GM06990 (cell line): ENCODE results near the gene KIF17.

Experiments
- DNase-seq: peaks from one replicate; pipeline ENCODE4 v3.0.0-alpha.2; 2011; ENCODE audit not compliant: insufficient read length; ENCODE audit errors: extremely low read depth
- H3K27me3 ChIP-seq: replicated peaks from 2 replicates; pipeline ENCODE4 v1.6.0; 2011; ENCODE audit warnings: low read length; ENCODE audit not compliant: control insufficient read depth, insufficient read depth
- H3K36me3 ChIP-seq: 2 replicates; pipeline ENCODE4 v1.5.1; 2011; ENCODE audit warnings: low read length; ENCODE audit not compliant: control insufficient read depth, insufficient read depth
- H3K4me3 ChIP-seq: replicated peaks from 2 replicates; pipeline ENCODE4 v1.5.1; 2011; ENCODE audit warnings: low read depth, mild to moderate bottlenecking, control low read depth, low read length
- TF ChIP-seq, protein P1 (sequence below): IDR thresholded peaks from 2 replicates; pipeline ENCODE4 v1.5.1; 2011; ENCODE audit warnings: low read length, control low read depth, mild to moderate bottlenecking, inconsistent platforms; ENCODE audit not compliant: insufficient read depth, poor library complexity, severe bottlenecking

The KIF17 gene

GRCh38 chr1:20632386-20632785, 85.4 kb downstream of the KIF17 start:
- no peak overlapping the region for H3K4me3 ChIP-seq
- DNase-seq, result no peak
- TF ChIP-seq, protein P1, sequence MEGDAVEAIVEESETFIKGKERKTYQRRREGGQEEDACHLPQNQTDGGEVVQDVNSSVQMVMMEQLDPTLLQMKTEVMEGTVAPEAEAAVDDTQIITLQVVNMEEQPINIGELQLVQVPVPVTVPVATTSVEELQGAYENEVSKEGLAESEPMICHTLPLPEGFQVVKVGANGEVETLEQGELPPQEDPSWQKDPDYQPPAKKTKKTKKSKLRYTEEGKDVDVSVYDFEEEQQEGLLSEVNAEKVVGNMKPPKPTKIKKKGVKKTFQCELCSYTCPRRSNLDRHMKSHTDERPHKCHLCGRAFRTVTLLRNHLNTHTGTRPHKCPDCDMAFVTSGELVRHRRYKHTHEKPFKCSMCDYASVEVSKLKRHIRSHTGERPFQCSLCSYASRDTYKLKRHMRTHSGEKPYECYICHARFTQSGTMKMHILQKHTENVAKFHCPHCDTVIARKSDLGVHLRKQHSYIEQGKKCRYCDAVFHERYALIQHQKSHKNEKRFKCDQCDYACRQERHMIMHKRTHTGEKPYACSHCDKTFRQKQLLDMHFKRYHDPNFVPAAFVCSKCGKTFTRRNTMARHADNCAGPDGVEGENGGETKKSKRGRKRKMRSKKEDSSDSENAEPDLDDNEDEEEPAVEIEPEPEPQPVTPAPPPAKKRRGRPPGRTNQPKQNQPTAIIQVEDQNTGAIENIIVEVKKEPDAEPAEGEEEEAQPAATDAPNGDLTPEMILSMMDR, result no peak
- H3K27me3 ChIP-seq, result no peaks in the 10 kb centered on the region
- H3K36me3 ChIP-seq, result no peaks in the 10 kb centered on the region

DNA sequence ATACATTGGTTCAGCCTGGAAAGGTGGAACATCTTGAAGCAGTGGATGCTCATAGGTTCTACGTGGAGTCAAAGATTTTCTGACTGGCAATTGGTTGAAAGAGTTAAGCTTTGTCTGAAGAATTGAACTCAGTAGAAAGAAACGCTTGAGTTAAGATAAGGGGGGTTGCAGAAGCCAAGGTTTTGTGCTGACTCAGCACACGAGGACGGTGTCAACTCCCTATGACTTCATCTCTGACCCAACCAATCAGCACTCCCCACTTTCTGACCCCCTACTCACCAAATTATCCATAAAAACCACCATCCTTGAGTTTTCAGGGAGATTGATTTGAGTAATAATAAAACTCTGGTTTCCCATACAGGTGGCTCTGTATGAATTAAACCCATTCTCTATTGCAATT, 87.1 kb downstream of the KIF17 start:
- Histone ChIP-seq H3K36me3 (no peaks in the 10 kb centered on the region), H3K4me3 (no peak overlapping the region), H3K27me3 (no peaks in the 10 kb centered on the region)
- TF ChIP-seq, protein P1, result no peak
- no peak for DNase-seq

- Histone ChIP-seq H3K27me3 (no peaks in the 10 kb centered on the region), H3K36me3 (no peaks in the 10 kb centered on the region), H3K4me3 (no peak overlapping the region)
- TF ChIP-seq, protein P1, result no peak
- no peak for DNase-seq
Observed at GRCh38 chr1:20626524-20626923, 91.3 kb downstream of the KIF17 start.

DNA sequence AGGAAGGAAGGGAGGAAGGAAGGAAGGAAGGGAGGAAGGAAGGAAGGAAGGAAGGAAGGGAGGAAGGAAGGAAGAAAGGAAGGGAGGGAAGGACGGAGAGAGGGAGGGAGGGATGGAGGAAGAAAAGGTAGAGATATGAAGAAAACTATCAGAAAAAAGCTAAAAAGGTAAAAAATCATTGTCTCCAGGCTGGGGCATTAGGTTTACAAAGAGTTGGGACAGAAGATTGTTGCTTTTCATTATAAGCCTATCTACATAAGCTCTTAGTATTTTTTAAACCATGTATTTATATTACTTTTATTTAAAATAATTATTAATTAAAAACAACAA, 91.7 kb downstream of the KIF17 start:
- Histone ChIP-seq H3K27me3 (no peaks in the 10 kb centered on the region), H3K4me3 (no peak overlapping the region), H3K36me3 (no peaks in the 10 kb centered on the region)
- TF ChIP-seq, protein P1, result no peak
- DNase-seq, result no peak

DNA sequence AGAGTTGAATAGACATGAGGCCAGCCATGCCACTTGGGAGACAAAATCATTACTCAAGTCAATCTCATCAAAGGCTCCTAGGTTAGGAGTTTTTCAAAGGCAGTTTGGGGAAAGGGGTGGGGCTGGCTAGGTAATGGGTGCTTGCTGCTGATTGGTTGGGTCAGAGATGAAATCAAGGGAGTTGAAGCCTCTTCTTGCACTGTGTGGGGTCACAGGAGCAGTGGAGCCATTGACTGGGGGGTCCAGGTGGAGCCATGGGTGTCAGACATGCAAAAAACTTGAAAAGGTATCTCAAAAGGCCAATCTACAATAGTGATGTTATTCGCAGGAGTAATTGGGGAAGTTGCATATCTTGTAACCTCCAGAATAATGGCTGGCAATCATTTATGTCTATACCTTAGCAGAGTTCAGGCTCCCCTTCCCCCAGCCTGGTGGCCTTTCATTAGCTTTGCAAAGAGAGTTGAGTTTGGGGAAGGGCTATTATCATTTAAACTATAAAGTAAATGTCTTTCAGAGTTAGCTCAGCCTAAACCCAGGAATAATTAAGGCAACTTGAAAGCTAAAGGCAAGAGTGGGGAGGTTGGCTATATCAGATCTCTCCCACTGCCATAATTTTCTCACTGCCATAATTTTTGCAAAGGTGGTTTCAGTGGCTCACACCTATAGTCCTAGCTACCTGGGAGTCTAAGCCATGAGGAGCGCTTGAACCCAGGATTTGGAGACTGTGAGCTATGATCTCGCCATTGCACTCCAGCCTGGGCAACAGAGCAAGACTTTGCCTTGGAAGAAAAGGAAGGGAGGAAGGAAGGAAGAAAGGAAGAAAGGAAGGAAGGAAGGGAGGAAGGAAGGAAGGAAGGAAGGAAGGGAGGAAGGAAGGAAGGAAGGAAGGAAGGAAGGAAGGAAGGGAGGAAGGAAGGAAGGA, 92.4 kb downstream of the KIF17 start:
- Histone ChIP-seq H3K36me3 (no peaks in the 10 kb centered on the region), H3K27me3 (no peaks in the 10 kb centered on the region), H3K4me3 (no peak overlapping the region)
- no peak for DNase-seq
- TF ChIP-seq, protein P1, result no peak
